DMS 273 (cell line): ENCODE data around the gene TM4SF4.
A peak's percentile ranks its signal among the peaks of the same experiment; 100 is the strongest.

Experiments
- DNase-seq: peaks from one replicate; lab custom pipeline; 2025; ENCODE audit not compliant: unreplicated experiment; lab: John Stamatoyannopoulos, UW

The TM4SF4 gene

DNA sequence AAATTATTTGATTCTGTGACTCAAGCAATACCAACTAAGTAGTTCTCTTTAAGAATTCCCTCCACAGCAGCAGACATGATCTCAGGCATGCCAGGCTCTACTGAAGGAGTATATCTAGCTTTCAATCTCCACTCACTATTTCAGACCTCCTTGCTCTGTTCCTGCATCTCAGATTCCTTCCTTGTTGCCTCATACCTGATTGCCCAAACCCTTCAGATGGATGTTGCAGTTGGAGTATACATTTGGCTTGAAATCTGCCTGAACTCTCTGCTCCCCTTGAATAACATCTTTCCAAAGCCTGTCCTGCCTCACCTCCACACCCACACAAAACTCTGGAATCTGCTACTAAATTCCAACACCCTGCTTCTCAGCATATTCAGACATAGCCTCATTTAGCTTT lies 19.8 kb upstream of the TM4SF4 start:
- DNase-seq = no peak

DNA sequence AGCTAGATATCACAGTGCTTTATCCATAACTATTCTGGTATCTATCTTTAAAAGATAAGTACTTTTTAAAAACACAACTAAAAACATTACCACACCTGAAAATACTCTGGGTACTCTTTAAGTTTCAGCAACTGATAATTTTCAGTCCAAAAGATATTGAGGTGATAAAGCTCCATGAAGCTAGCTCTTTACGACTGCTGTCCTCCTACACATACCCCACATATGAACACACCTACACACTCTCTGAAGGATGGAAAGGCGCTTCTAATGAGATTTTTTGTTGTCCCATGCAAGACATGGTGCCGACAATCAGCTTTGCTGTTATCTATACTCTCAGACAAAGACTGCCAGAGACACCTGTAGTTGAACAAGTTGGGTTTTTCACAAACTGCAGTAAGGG lies 19.1 kb upstream of the TM4SF4 start:
- DNase-seq = no peak

DNA sequence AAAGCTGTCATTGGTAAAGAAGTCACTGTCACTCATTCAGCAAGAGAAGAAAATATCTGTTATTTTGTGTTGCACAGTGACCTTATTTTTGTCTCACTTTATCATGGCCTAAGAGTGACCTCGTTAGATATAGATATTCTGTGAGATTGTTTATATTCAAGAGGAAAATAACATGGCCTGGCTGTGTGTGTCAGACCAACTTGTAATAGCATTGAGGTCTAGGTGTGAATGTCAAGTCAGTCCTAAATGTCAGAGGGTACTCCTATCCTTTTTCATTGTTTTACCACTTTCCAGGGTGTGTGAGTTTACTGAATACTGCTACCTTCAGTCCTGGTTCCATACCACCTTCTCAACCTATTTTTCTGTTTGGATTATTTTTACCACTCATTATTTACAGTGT lies 18.5 kb upstream of the TM4SF4 start:
- no peak for DNase-seq

DNA sequence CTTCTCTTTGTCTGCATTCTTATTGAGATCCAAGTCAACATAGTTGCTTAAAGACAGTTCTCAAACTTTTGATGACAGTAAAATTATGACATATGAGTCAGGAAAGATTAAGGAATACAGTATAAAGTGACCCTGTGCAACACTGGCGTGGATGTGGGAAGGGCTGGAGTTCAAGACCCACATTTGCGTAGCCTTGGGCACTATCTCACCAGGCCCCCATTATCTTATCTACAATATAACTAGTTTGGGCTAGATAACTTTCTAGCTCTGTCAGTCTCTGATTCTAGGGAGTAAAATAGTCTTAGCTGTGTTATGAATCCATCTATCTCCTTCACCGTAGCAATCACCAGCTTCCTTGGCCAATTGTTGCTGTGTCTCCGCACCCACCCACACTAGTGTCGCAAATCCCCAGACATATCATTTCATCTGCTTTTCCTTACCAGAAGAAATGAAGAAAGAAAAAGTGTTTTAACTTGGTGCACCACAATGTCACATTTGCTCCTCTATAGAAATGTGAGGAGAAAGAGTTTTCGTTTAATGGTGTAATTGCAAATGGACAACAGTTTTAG lies 14.9 kb upstream of the TM4SF4 start:
- no peak for DNase-seq

DNA sequence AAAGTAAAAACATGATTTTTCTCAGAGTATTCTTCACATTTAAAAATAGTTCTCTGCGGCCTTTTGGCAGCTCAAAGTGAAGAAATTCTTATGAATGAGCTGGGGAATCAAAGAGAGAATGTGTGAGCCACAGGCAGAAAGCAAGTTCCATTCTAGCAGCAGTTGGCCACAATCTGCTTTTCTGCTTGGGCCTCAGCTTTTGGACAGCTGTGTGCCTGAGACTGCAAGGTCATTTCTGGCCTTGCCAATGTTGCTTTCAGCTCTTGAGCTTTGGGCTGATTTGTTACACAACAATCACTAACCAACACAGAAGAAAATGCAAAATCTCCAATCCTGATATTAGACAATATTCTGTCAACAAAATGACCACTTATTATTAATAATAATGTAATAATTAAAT lies 14.4 kb upstream of the TM4SF4 start:
- DNase-seq = no peak

DNA sequence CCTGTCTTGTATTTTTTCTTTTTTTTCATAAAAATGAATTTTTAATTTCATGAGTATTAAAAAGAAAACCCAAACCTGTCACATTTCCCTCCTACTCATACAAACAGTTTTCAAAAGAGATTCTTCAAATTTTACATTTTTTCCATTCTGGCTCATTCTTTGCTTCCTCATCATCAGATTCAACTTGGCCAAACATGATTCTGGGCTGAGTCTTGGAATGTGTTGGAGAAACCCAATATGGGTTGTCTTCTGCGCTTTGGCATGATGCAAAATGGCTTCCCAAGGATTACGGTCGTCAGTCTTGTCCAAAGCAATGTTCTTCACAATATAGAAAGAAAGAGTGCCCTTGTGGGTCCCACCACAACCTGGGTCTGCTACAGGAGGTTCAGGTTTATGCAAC lies 12.4 kb upstream of the TM4SF4 start:
- DNase-seq = no peak

DNA sequence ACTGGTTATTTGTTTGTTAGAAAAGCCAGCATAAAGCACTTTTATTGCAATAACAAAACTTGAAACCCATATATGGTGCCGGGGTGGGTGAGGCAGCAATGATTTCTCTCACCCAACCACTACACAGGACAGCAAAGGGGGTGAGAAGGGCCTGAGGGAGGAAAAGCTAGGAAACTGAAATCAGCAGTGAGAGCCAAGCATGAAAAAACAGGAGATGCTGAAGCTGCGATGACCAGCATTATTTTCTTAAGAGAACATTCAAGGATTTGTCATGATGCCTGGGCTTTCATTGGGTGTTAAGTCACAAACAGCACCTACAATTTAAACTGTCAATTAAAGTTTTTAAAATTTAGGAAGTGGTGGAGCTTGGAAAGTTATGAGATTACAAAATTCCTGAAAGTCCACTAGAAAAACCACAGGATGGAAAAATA lies 11.9 kb upstream of the TM4SF4 start:
- DNase-seq = no peak

DNA sequence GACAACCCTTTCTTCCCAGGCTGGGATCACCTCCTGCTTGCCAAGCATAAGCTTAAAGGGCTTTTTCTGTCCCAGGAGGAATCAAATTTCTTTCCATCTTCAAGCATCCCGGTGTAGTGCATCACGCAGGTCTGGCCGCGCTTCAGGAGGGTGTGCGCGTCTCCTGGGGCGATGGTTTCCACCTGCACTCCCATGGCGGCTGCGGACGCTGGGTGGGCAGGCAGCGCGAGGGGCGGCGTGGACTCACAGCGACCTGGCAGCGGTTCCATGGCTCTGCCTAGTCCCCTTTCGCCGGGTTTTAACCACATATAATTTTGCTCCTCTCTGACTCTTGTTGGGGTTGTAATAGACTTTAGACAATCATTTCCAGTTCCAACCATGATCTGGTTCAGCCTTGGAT lies 10.6 kb upstream of the TM4SF4 start:
- DNase-seq = no peak

DNA sequence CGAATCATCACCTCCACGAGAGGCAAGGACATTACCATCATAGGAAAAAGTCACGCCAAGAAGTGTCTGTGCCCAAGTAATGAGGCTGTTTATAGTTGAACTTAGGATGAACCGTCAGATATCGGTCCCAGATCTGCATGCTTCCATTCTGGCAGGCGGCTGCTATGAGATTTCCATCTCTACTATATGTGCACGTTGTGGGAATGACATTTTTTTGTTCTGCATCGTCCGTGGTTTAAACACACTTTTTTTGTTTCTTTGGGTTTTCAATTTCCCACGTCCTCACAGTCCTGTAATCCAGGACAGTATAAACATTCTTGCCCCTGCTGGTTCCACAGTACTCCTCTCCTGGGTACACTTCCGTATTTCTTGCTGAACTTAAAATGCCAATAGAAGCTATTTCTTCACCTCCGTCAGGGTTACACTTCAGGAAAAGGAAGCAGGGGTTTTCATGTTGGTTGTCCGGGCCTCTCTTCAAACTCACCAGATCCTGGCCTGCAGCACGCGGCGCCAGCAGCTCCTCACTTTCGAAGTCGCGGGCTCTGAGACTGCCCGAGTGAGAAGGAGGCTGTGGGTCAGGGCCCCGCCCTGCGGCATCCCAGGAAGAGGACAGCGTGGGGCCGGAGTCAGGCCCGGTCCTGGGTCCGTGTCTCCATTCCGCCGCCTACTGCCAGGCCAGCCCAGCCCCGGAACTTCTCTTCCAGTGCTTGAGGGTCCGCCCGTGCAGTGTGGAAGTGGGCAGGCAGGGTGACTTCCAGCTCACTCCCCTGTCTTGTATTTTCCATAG lies 9.8 kb upstream of the TM4SF4 start:
- no peak for DNase-seq

DNA sequence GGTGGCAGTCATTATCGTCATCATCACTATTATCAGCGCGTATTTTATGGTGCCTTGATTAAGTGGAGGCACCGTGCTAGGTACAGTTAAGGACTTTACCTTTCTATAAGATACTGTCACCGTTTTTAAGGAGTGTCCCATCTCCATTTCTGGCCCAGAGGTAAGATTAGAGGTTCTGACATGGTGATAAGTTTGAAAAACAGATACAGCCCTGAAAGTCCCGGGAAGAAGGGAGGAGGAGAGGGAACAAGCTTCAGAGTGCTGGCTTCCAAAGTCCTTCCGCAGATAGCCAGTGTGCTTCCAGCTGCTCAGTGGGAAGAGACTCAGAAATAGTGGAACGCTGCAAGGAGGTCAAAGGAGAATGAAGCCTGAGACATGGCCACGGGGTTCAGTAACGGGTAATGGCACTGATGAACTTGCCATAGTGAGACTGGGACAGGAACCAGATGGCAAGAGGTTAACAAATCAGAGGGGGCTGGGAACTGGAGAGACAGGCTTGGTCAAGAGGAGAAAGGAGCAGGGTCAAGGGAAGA lies 9.1 kb upstream of the TM4SF4 start:
- no peak for DNase-seq

DNA sequence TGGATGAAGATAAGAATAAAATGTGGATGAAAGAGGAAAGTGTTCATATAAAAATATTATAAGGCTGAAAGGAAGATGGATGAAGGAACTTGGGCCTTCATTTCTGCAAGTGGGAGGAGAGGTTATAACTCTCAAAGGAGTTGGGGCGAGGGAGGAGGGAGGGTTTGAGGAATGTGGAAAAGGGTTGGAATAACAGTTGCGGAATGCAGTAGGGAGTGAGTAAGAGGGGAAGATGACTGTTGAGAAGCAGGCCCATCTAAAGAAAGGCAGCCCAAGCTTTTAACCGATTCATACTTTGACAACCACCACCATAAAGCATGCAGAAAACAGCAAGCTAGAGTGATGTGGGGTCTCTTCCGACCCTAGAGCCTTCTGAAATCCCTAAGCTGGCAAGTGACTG lies 8.3 kb upstream of the TM4SF4 start:
- no peak for DNase-seq

DNA sequence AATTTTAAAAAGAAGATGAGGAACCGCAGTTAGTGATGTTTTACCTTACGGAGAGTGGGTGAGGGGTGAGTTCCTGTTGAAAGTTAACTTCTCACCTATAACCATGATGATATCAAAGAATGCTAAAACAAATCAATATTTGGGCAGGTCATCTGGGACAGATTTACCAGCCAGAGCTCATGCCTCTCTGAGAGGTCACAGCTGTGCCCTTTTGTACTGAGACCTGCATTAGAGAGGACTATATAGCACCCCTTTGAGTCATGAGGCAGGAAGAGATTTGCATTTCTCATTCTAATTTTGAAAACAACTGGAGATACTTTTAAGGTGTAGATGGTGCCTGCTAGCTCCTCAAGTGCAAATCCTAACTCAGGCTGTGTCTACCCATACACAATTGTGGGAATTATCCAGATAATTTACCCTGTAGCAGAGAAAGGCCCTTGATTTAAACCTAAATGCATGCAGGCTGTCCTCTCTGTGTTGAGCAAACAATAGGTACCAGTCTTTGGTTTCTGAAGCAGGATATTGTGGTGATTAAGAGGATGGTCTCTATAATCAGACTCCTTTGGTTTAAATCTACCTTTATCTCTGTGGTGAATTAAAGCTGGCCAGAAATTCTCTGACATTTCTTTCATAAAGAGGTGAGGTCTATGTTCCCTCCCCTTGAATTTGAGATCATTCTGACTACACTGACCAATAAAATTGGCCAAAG lies 5.8 kb upstream of the TM4SF4 start:
- no peak for DNase-seq

DNA sequence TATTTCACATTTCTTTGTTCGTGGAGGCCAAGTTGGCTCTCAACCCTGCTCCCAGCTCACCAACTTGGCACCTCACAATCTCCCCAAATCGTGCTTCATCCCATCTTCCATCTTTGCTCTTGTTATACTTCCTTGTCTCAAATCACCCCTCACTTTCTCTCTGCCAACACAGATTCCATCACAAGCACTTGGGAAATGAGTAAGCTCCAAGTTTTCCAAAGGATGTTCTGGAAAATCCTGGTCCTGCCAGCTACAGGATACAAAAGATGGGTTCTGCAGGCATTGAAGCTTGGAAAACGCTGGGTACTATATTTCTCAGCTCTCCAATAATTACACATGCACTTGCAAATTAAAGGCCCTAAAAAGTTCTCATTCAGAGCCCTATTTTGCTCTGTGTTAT lies 4.1 kb upstream of the TM4SF4 start:
- DNase-seq = no peak

DNA sequence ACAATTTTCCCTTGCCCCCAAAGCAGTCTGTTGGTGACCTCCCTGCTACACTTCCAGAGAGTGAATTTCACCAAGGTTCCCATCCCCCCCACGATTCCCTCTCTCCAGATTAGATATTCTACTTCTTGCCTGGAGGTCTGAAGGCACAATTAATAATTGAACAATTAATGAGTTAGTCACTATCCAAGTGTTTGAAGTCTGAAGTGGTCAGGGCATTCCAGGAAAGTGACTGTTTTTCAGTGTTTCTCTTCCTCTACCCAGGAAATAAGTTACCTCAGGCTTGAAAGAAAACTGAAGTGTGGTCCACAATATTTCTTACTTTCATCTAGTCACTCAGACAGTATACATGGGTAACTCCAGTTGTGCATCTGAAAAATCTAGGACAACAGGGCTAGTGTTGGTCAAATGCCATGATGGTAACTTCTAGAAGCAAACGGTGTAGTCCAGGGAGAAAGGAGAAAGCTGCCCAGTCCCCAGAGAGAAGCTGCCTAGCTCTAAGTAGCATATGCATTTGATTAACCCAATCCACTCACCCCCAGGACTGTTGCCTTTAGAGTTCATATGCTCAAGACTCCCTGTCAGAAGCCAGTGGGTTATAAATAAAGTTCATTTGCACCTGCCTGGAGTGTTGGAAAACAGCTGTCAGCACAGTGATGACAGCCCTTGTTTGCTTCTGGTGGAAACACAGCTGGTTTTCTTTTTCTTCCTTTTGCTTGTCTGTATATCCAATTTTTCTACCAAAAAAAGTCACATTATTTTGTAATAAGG lies 2.3 kb upstream of the TM4SF4 start:
- peak; percentile 32 for DNase-seq

DNA sequence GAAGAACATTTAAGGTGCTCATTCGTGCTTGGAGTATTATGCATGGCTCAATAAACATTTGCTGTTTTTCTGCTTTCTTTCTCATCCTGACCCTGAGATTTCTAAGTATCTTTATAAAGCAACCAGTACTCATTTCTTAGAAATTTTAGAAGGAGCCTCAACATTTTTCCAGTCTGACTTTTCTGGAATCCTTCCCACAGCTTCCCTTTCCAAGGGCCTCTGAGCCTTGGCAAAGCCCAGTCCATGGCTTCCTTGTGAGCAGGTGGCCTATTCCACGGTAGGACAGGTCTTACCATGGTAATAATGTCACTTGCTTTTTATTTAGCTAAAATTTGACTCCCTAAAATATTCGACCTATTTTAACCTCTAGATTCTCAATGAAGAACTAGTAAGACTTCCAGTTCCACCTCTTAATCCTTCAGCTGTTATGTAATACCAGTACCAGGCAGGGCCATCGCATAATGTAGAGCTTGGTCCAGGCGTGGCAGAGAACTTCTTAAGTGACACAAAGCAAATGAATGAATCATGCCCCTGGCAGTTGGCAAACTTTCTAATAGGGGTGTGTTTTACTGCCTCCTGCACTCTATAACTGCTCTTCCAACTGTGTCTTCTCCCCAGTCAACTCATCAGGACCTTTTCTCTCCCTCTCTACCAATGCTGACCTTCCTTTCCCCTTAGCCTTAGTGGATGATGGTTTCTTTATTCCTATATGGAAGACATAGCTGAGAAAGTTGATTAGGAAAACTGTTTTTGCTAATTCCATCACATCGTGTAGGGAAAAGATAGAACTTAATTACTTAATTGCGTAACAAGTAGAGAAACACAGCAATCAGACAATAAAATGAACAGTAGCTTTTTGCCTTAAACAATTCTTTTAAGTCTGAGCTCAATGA lies 894 bp upstream of the TM4SF4 start:
- DNase-seq = peak; percentile 40

DNA sequence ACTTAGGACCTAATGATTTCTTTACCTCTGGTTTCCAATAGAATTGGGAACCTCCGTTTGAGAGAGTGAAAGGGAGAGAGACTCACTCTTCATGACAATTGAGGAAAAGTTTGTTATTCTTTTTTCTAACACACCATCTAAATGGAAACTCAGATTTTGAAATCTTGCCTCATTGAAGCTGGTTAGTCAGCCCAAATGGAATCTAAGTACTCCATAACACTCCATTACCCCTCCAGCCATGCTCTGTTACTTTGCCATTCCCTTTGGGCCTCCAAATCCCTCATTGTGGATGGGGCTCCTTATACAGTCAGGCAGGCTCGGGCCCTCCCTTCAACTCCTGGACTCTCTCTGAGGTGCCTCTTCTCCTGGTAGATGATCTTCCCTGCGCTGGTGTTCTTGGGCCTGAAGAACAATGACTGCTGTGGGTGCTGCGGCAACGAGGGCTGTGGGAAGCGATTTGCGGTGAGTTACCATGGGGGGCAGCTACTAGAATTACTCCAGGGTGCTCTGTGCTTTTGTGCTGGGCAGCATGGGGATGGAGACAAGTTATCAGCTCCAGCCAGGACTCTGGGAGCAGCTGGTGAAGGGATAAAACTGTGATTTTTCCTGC lies 1.1 kb downstream of the TM4SF4 start:
- no peak for DNase-seq

DNA sequence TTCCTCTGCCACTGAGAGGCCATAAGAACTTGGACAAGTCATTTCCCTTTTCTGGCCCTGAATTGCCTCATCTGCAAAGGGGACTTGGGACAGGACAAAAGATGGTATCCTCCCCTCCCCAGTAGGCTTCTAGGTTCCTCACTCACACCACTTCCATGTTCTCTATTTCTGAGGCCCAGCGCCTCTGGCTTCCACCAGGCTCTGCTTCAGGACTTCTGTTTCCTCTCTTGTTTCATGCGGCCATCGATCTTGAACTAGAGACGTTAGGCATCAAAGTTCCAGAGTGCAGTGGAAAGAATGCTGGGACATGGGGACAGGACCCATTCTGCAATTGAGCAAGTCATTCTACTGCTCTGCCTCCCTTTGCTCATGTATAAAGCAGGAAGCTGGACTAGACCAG lies 1.7 kb downstream of the TM4SF4 start:
- no peak for DNase-seq

DNA sequence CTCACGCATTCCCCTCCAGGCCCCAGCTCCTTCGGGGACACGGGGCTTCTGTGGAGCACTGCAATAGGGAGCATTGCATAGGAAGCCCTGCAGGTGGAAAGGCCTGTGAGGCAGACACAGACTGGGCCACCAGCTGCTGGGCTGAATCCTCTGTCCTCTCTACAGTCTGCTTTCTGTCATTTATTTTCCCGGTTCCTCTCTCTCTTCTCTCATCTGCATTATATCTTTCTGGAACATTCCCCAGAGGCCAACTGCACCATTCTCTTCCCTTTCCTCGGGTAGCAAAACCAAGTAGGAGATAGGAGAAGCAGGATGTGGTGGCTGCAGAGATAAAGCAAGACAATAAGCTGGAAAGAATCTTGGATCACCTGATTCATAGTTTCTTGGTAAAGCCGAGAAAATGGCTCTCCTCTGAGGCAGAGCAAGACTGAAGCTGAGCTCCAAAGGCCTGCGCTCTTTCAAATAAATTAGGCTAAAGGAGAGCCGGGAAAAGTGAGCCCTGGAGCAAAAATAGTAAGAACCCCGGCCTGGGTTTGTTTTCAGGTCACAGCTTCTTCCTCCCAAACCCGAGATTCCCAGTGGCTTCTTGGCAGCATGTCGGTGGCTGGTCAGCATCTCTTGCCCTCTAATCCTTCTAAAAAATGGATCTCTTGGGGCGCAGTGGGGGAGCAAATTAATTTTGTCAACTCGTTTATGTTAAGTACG lies 5.3 kb downstream of the TM4SF4 start:
- DNase-seq = no peak

DNA sequence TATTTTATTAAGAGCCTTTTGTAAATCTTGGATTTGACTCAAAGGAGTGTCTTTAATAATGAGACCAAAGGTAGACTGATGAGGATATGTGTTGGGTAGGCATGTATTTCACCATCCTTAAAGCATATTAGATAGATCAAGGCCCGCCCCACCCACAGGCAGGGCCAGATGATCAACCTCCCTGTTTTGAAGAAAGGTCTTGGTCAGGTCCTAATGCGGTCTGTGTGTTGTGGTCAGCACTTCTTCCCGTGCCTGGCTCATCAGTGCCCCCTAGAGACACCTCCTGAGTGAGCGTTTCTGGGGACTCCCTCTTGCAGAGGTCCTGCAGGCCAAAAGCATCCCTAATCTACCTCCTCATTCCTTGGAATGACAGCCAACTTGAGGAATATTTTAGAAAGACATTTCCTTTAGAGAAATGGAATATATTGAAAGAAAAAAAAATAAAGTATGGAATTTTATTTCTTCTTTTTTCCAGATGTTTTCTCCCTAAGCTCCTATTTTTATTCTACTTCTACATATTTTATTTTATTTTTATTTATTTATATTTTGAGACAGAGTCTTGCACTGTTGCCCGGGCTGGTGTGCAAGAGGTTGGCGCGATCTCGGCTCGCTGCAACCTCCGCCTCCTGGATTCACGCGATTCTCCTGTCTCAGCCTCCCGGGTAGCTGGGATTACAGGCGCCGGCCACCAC lies 6.0 kb downstream of the TM4SF4 start:
- peak; percentile 88 for DNase-seq
